Smooth muscle cell of the brain vasculature (primary cell): ENCODE measurements around the gene WWOX.

ENCODE experiments used
- DNase-seq: peaks from one replicate; pipeline ENCODE4 v3.0.0-alpha.2; 2012; ENCODE audit warnings: low read depth, low spot score

WWOX gene

GRCh38 chr16:78225919-78226318 is 126.5 kb downstream of the WWOX start:
- no peak for DNase-seq

GRCh38 chr16:78227855-78228254 is 128.4 kb downstream of the WWOX start:
- no peak for DNase-seq

- DNase-seq = no peak
These were observed 129.2 kb downstream of the WWOX start for GRCh38 chr16:78228704-78229103.

- DNase-seq = no peak
These were observed 131.4 kb downstream of the WWOX start for GRCh38 chr16:78230832-78231231.

- peak; percentile 46 for DNase-seq
These were observed 135.8 kb downstream of the WWOX start for GRCh38 chr16:78235168-78235800.

- no peak for DNase-seq
These were observed 136.4 kb downstream of the WWOX start for GRCh38 chr16:78235876-78236275.

- no peak for DNase-seq
These were observed 138.4 kb downstream of the WWOX start for GRCh38 chr16:78237841-78238240.

GRCh38 chr16:78240459-78241222 is 141.2 kb downstream of the WWOX start:
- DNase-seq = no peak

GRCh38 chr16:78242239-78242630 is 142.8 kb downstream of the WWOX start:
- DNase-seq = no peak

GRCh38 chr16:78244131-78244895 is 144.9 kb downstream of the WWOX start:
- no peak for DNase-seq

GRCh38 chr16:78246559-78246958 is 147.1 kb downstream of the WWOX start:
- DNase-seq = no peak

- no peak for DNase-seq
These were observed 149.6 kb downstream of the WWOX start for GRCh38 chr16:78249056-78249455.

- no peak for DNase-seq
These were observed 150.4 kb downstream of the WWOX start for GRCh38 chr16:78249832-78250231.

- DNase-seq = no peak
These were observed 151.7 kb downstream of the WWOX start for GRCh38 chr16:78251115-78251514.

- DNase-seq = no peak
These were observed 153.3 kb downstream of the WWOX start for GRCh38 chr16:78252757-78253156.

GRCh38 chr16:78254841-78255240 is 155.4 kb downstream of the WWOX start:
- no peak for DNase-seq

GRCh38 chr16:78256686-78257375 is 157.4 kb downstream of the WWOX start:
- no peak for DNase-seq

- DNase-seq = no peak
These were observed 157.9 kb downstream of the WWOX start for GRCh38 chr16:78257376-78257728.

GRCh38 chr16:78258375-78259065 is 159.1 kb downstream of the WWOX start:
- no peak for DNase-seq

- DNase-seq = no peak
These were observed 160.4 kb downstream of the WWOX start for GRCh38 chr16:78259873-78260272.

GRCh38 chr16:78264642-78265041 is 165.2 kb downstream of the WWOX start:
- no peak for DNase-seq

- no peak for DNase-seq
These were observed 169.8 kb downstream of the WWOX start for GRCh38 chr16:78269256-78269655.
